GM20000 (cell line): ENCODE data around the gene PCSK7.
"Not testable (repeated sequence)": the region's sequence is repeated elsewhere in the genome, so short reads cannot be mapped to it uniquely, and the experiment has no call there.

Experiments
- DNase-seq: peaks from one replicate; pipeline ENCODE4 v3.0.0; 2012; ENCODE audit warnings: low spot score
- CTCF ChIP-seq: IDR thresholded peaks from 2 replicates; pipeline ENCODE4 v1.5.1; 2012; ENCODE audit warnings: mild to moderate bottlenecking, control low read depth; ENCODE audit errors: extremely low read depth, missing control alignments

Gene PCSK7

GRCh38 chr11:117185736-117186430 lies 46.0 kb downstream of the PCSK7 start:
- no peak for DNase-seq
- no peak for TF ChIP-seq CTCF

- no peak for DNase-seq
- TF ChIP-seq CTCF = no peak
Measured at GRCh38 chr11:117183724-117184349, 48.0 kb downstream of the PCSK7 start.

GRCh38 chr11:117183178-117183577 lies 48.7 kb downstream of the PCSK7 start:
- not testable (repeated sequence) for DNase-seq

- no peak for DNase-seq
- TF ChIP-seq CTCF = no peak
Measured at GRCh38 chr11:117182551-117182935, 49.3 kb downstream of the PCSK7 start.

GRCh38 chr11:117181586-117182550 lies 50.0 kb downstream of the PCSK7 start:
- TF ChIP-seq CTCF = no peak
- DNase-seq = no peak

GRCh38 chr11:117180661-117181585 lies 51.0 kb downstream of the PCSK7 start:
- peak; percentile 100 for TF ChIP-seq CTCF
- peak; percentile 83 for DNase-seq

GRCh38 chr11:117180020-117180419 lies 51.9 kb downstream of the PCSK7 start:
- no peak for TF ChIP-seq CTCF
- DNase-seq = no peak
